Heart left ventricle (tissue), 13 donors: ENCODE results near the gene COX6A2.

Experiments
- CTCF ChIP-seq, 12 donors: fragments of 200-600 bp; sonication (generic) in 4 of 12; IDR thresholded peaks; one replicate each; pipeline versions ENCODE4 v1.5.0 to v1.8.0; 2018 to 2022; ENCODE audit warnings: antibody characterized with exemption in 12 of 12, mild to moderate bottlenecking in 5 of 12
- POLR2A ChIP-seq, 2 donors: fragments of 450-650 bp; IDR thresholded peaks; one replicate each; pipeline ENCODE4 v1.6.1; 2017; ENCODE audit warnings: antibody characterized with exemption in 2 of 2, mild to moderate bottlenecking in 2 of 2, moderate library complexity in 2 of 2
- donor health status: ischemic (EF 13 %, LVEDD 7.1; RV severe dilation, severe dysfunction).
- donor health status: DM: no; HTN: yes; CAD: no.
- donor health status: DM: no; HTN: no; CAD: no.
- donor health status: ischemic (EF 25% LVEDD 6.9; RV normal size, moderate dysfunction).
- donor health status: ischemic (EF 25% LVEDD 5.7; RV mildly dilated, moderate dysfunction).
- donor health status: ischemic (EF 35%, LVEDD 5.7; RV mildly dilated, moderate dysfunction).
- donor health status: nonischemic (EF 11% LVEDD 7.7; RV severe dilation, severe dysfunction).
- donor health status: DM: yes; HTN: yes; CAD: no.
- donor health status: PGD.
- donor health status: ischemic (EF 29% LVEDD 5.4; RV normal size, mild dysfunction).
- donor health status: nonischemic (EF 23%, LVEDD 6.1; RV moderate dilation, normal function).

DNA sequence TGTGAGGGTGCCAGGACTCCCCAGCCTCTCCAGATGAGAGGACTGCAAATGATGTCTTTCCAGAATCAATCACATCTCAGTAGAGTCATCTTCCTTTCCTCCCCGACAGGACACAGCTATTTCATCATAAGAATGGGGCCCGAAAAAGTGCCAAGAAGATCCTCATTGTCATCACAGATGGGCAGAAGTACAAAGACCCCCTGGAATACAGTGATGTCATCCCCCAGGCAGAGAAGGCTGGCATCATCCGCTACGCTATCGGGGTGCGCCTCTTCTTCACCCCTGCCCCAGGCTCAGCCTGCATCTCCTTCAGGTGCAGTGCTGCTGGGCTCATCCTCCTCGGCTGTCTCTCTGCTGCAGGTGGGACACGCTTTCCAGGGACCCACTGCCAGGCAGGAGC is 20.8 kb downstream of the COX6A2 start:
- TF ChIP-seq CTCF (IDR thresholded peaks at IDR 0.05) (no peak), POLR2A (IDR thresholded peaks at IDR 0.05) (no peak)
